Measurements from ENCODE around the gene GRIP1. TPM values are rescaled to one million over a fixed set of nuclear protein-coding genes. Genes with fewer than 3 reads are reported as not detected.

The GRIP1 gene
- total and polyA plus RNA-seq, 2 of the 4 experiments (the other 2 are of a cell fraction) = under 0.01 to 0.07 TPM

DNA sequence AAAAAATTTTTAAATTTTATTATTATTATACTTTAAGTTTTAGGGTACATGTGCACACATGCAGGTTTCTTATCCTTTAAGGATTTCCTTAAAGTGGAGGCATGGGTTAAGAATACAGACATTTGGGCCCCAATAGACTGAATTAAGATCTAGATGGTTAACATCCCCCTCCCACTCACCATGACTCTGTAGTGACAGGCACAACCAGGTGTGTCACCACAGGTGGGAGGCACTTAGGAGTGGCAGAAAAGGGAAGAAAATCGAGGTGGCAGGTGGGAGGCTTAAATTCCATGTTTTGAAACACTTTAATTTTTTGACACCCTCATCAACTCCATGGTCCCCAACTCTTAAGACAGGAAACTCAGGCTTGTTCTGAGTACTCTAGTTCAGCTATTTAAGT, 37.6 kb upstream of the GRIP1 start:
- no peak overlapping the region for H4K8ac ChIP-seq (ENCODE audit: low read depth in 2 of 2, low read length in 2 of 2)
- in situ Hi-C loops (cut with MboI; ENCODE audit: low sequenced_read_pairs) = loop anchor here (10.0 kb wide), 1 partner anchor 442 kb away; no protein-coding TSS in a partner anchor
- no peak for TF ChIP-seq CHD1 (IDR thresholded peaks at IDR 0.05; ENCODE audit: low read depth, low read length)
- no peak for TF ChIP-seq MAFK (IDR thresholded peaks at IDR 0.05; ENCODE audit: low read depth, low read length)
- TF ChIP-seq MXI1 (IDR thresholded peaks at IDR 0.05; ENCODE audit: borderline replicate concordance, low read depth, low read length) = no peak
- no peak for TF ChIP-seq SMC3 (IDR thresholded peaks at IDR 0.05; ENCODE audit: low read depth, low read length)
- no peak for TF ChIP-seq POLR2A (IDR thresholded peaks at IDR 0.05; ENCODE audit: low read depth, low read length)
- TF ChIP-seq ELK1 (IDR thresholded peaks at IDR 0.05; ENCODE audit: borderline replicate concordance, low read depth, low read length) = no peak
- no peak for TF ChIP-seq RAD21 (IDR thresholded peaks at IDR 0.05; ENCODE audit: low read length)
- TF ChIP-seq CEBPB (IDR thresholded peaks at IDR 0.05; ENCODE audit: low read depth, low read length) = no peak
- no peak for TF ChIP-seq BHLHE40 (IDR thresholded peaks at IDR 0.05; ENCODE audit: low read depth, low read length)
- no peak for TF ChIP-seq RFX5 (IDR thresholded peaks at IDR 0.05; ENCODE audit: low read depth, low read length)
- TF ChIP-seq CTCF (conservative IDR thresholded peaks at IDR 0.05; ENCODE audit: low read depth, low read length) = no peak
- TF ChIP-seq NFE2L2 (IDR thresholded peaks at IDR 0.05; ENCODE audit: low read depth, low read length) = no peak
- no peak for TF ChIP-seq MAZ (IDR thresholded peaks at IDR 0.05; ENCODE audit: borderline replicate concordance, low read depth, low read length)
- TF ChIP-seq, protein P1, sequence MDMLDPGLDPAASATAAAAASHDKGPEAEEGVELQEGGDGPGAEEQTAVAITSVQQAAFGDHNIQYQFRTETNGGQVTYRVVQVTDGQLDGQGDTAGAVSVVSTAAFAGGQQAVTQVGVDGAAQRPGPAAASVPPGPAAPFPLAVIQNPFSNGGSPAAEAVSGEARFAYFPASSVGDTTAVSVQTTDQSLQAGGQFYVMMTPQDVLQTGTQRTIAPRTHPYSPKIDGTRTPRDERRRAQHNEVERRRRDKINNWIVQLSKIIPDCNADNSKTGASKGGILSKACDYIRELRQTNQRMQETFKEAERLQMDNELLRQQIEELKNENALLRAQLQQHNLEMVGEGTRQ (IDR thresholded peaks at IDR 0.05; ENCODE audit: low read depth, low read length) = no peak
- no peak for TF ChIP-seq RCOR1 (IDR thresholded peaks at IDR 0.05; ENCODE audit: insufficient replicate concordance, low read length)
- no peak overlapping the region for H3K27ac ChIP-seq (ENCODE audit: insufficient read depth, low read length)
- no peak overlapping the region for H3K23ac ChIP-seq (ENCODE audit: low read depth, low read length)
- no peaks in the 10 kb centered on the region for H3K27me3 ChIP-seq (ENCODE audit: control insufficient read depth, insufficient read depth, low read length)
- no peak overlapping the region for H4K5ac ChIP-seq (ENCODE audit: low read depth, low read length)
- H3K9me1 ChIP-seq (ENCODE audit: insufficient read depth, low read length) = no peaks in the 10 kb centered on the region
- no peaks in the 10 kb centered on the region for H3K4me1 ChIP-seq (ENCODE audit: control insufficient read depth, insufficient read depth, low read length)
- no peak overlapping the region for H3K4me3 ChIP-seq (ENCODE audit: insufficient read depth, low read depth, low read length)
- no peak overlapping the region for H3K18ac ChIP-seq (ENCODE audit: low read depth, low read length)
- no peak overlapping the region for H3K4me2 ChIP-seq (ENCODE audit: low read depth, low read length)
- no TSS peak for BruUV-seq (replicated peaks)
- no peak overlapping the region for H2BK20ac ChIP-seq (ENCODE audit: low read depth, low read length)
- no peak overlapping the region for H3K4ac ChIP-seq (ENCODE audit: low read depth, low read length)
- no peaks in the 10 kb centered on the region for H3K9me3 ChIP-seq (ENCODE audit: control insufficient read depth, insufficient read depth, low read length)
- no peak overlapping the region for H4K91ac ChIP-seq (ENCODE audit: insufficient read depth, low read depth, low read length)
- H2BK120ac ChIP-seq (ENCODE audit: low read depth, low read length) = no peak overlapping the region
- DNase-seq = no peak
- no peak overlapping the region for H3K9ac ChIP-seq (ENCODE audit: low read depth, low read length)
- ATAC-seq (ENCODE audit: low read depth) = no peak
- H2BK5ac ChIP-seq (ENCODE audit: low read depth, low read length, poor library complexity, severe bottlenecking) = no peak overlapping the region
- no peak overlapping the region for H2AK9ac ChIP-seq (replicated peaks; ENCODE audit: low read depth, low read length, poor library complexity)
- H4K20me1 ChIP-seq (ENCODE audit: insufficient read depth, low read length) = no peaks in the 10 kb centered on the region
- CTCF ChIA-PET = no interaction called here
- dilution Hi-C loops (cut with HindIII; ENCODE audit: low sequenced_read_pairs, unreplicated experiment) = no loop called here
- WGBS, 2 experiments (ENCODE audit: extremely low coverage in 2 of 2, insufficient read length in 1 of 2) = no CpG with 5 or more reads among the region's 1 CpG
- H3K56ac ChIP-seq (ENCODE audit: extremely low read depth, insufficient read depth, low read length) = no peak overlapping the region
- H3K14ac ChIP-seq (replicated peaks; ENCODE audit: low read depth, low read length) = no peak overlapping the region
- H3K79me1 ChIP-seq (ENCODE audit: low read depth in 1 of 2, low read length in 2 of 2) = no peaks in the 10 kb centered on the region
- intact Hi-C loops (cut with micrococcal nuclease) = no loop called here
- no peaks in the 10 kb centered on the region for H3K36me3 ChIP-seq (ENCODE audit: control insufficient read depth, insufficient read depth, low read length)
- H2AK5ac ChIP-seq (ENCODE audit: low read depth, low read length) = no peak overlapping the region
- H2AFZ ChIP-seq (replicated peaks; ENCODE audit: low read length, poor library complexity) = no peak overlapping the region
- POLR2A ChIA-PET (ENCODE audit: unreplicated experiment) = no interaction called here
- no peak overlapping the region for H2BK15ac ChIP-seq (ENCODE audit: low read depth, low read length)
